Activated naive CD4-positive, alpha-beta T cell treated with anti-CD3 and anti-CD28 coated beads for 36 hours (primary cell): ENCODE data around the gene KCNIP1. TPM values are rescaled to one million over a fixed set of nuclear protein-coding genes. Genes with fewer than 3 reads are reported as not detected.

ENCODE experiments used
- CTCF ChIA-PET: fragments of 350-600 bp; sonication (Branson Sonifier 250); formaldehyde crosslinking; loops from one replicate; lab custom pipeline; 2021; ENCODE audit warnings: antibody characterized with exemption; lab: Charles Lee
- DNase-seq: peaks from one replicate; pipeline ENCODE4 v3.0.0-alpha.2; 2020
- H3K27ac Mint-ChIP-seq: one replicate; pipeline ENCODE4 v1.8.0; 2021; ENCODE audit warnings: mild to moderate bottlenecking, mixed read lengths
- H3K27me3 Mint-ChIP-seq: one replicate; pipeline ENCODE4 v1.8.0; 2021; ENCODE audit warnings: low read depth, mixed read lengths
- H3K36me3 Mint-ChIP-seq: one replicate; pipeline ENCODE4 v1.8.0; 2021; ENCODE audit warnings: low read depth, mixed read lengths
- H3K4me1 Mint-ChIP-seq: one replicate; pipeline ENCODE4 v1.8.0; 2021; ENCODE audit warnings: low read depth, mixed read lengths
- H3K4me3 Mint-ChIP-seq: one replicate; pipeline ENCODE4 v1.8.0; 2021; ENCODE audit warnings: mild to moderate bottlenecking, moderate library complexity, mixed read lengths
- H3K9me3 Mint-ChIP-seq: one replicate; pipeline ENCODE4 v1.8.0; 2021; ENCODE audit warnings: mixed read lengths
- intact Hi-C: fragments of 100-400 bp; cut with micrococcal nuclease; formaldehyde crosslinking; loops from one replicate; pipeline ENCODE4 v1.15.1; 2023
- total RNA-seq, 2 experiments: library from RNA; stranded (reverse); gene quantifications; one replicate each; pipeline ENCODE4 v1.2.3, GENCODE V29; 2021

The KCNIP1 gene
- total RNA-seq, 2 experiments from 2014 or later = not detected

- CTCF ChIA-PET = interaction anchor here (0.7 to 6.8 kb wide), 14 partner anchors 11 to 393 kb away, joined by 3 to 110 read pairs (median 4); no protein-coding TSS in a partner anchor
- intact Hi-C loops = loop anchor here (5.0 kb wide), 3 partner anchors 364 to 529 kb away; no protein-coding TSS in a partner anchor
Measured at GRCh38 chr5:170631466-170632195, 127.8 kb downstream of the KCNIP1 start.

GRCh38 chr5:170632266-170632984, 128.6 kb downstream of the KCNIP1 start:
- peaks cover 16% of the 10 kb centered on the region for H3K4me1 Mint-ChIP-seq
- no peaks in the 10 kb centered on the region for H3K27me3 Mint-ChIP-seq
- intact Hi-C loops = loop anchor here (5.0 kb wide), 3 partner anchors 365 to 530 kb away; no protein-coding TSS in a partner anchor
- no peak for DNase-seq
- no peak overlapping the region for H3K27ac Mint-ChIP-seq
- no peak overlapping the region for H3K4me3 Mint-ChIP-seq
- H3K9me3 Mint-ChIP-seq = no peaks in the 10 kb centered on the region
- H3K36me3 Mint-ChIP-seq = no peaks in the 10 kb centered on the region
- CTCF ChIA-PET = interaction anchor here (0.8 to 6.8 kb wide), 13 partner anchors 12 to 207 kb away, joined by 3 to 110 read pairs (median 5); no protein-coding TSS in a partner anchor

More at GRCh38 chr5:170631466-170632195, 127.8 kb downstream of the KCNIP1 start:
- no peaks in the 10 kb centered on the region for H3K36me3 Mint-ChIP-seq
- H3K4me1 Mint-ChIP-seq = peaks cover 16% of the 10 kb centered on the region
- no peak for DNase-seq
- H3K4me3 Mint-ChIP-seq = no peak overlapping the region
- no peaks in the 10 kb centered on the region for H3K9me3 Mint-ChIP-seq
- no peak overlapping the region for H3K27ac Mint-ChIP-seq
- no peaks in the 10 kb centered on the region for H3K27me3 Mint-ChIP-seq

- Mint-ChIP-seq H3K36me3 (no peaks in the 10 kb centered on the region), H3K27ac (no peak overlapping the region), H3K27me3 (no peaks in the 10 kb centered on the region), H3K4me1 (peaks cover 16% of the 10 kb centered on the region), H3K9me3 (no peaks in the 10 kb centered on the region), H3K4me3 (peak overlapping the region; percentile 57)
- intact Hi-C loops = loop anchor here (1.0 to 5.0 kb wide), 5 partner anchors 29 to 531 kb away; no protein-coding TSS in a partner anchor
- peak; percentile 64 for DNase-seq
- CTCF ChIA-PET = interaction anchor here (0.7 to 6.8 kb wide), 14 partner anchors 10 to 407 kb away, joined by 3 to 110 read pairs (median 4); no protein-coding TSS in a partner anchor
Measured at GRCh38 chr5:170632985-170633234, 129.1 kb downstream of the KCNIP1 start.

GRCh38 chr5:170633235-170634081, 129.6 kb downstream of the KCNIP1 start:
- no peaks in the 10 kb centered on the region for H3K27me3 Mint-ChIP-seq
- H3K4me1 Mint-ChIP-seq = peaks cover 16% of the 10 kb centered on the region
- intact Hi-C loops = loop anchor here (1.0 to 5.0 kb wide), 5 partner anchors 29 to 531 kb away; no protein-coding TSS in a partner anchor
- peak overlapping the region; percentile 57 for H3K4me3 Mint-ChIP-seq
- CTCF ChIA-PET = interaction anchor here (0.6 to 6.8 kb wide), 19 partner anchors 8 to 1563 kb away, joined by 3 to 110 read pairs (median 3); no protein-coding TSS in a partner anchor
- no peaks in the 10 kb centered on the region for H3K36me3 Mint-ChIP-seq
- peak; percentile 11 for DNase-seq
- H3K9me3 Mint-ChIP-seq = no peaks in the 10 kb centered on the region
- no peak overlapping the region for H3K27ac Mint-ChIP-seq

GRCh38 chr5:170634256-170634990, 130.6 kb downstream of the KCNIP1 start:
- no peak overlapping the region for H3K4me3 Mint-ChIP-seq
- DNase-seq = no peak
- no peaks in the 10 kb centered on the region for H3K27me3 Mint-ChIP-seq
- H3K27ac Mint-ChIP-seq = no peak overlapping the region
- CTCF ChIA-PET = interaction anchor here (0.6 to 6.8 kb wide), 14 partner anchors 9 to 1562 kb away, joined by 3 to 110 read pairs (median 4); no protein-coding TSS in a partner anchor
- H3K36me3 Mint-ChIP-seq = no peaks in the 10 kb centered on the region
- intact Hi-C loops = loop anchor here (5.0 kb wide), 3 partner anchors 367 to 532 kb away; no protein-coding TSS in a partner anchor
- H3K9me3 Mint-ChIP-seq = no peaks in the 10 kb centered on the region
- H3K4me1 Mint-ChIP-seq = peaks cover 16% of the 10 kb centered on the region

- CTCF ChIA-PET = interaction anchor here (1.1 to 6.8 kb wide), 5 partner anchors 9 to 214 kb away, joined by 3 to 110 read pairs (median 3); no protein-coding TSS in a partner anchor
- Mint-ChIP-seq H3K27ac (no peak overlapping the region), H3K4me3 (no peak overlapping the region), H3K36me3 (no peaks in the 10 kb centered on the region), H3K9me3 (no peaks in the 10 kb centered on the region), H3K27me3 (no peaks in the 10 kb centered on the region), H3K4me1 (peaks cover 16% of the 10 kb centered on the region)
- no peak for DNase-seq
- intact Hi-C loops = loop anchor here (5.0 kb wide), 1 partner anchor 107 kb away; no protein-coding TSS in a partner anchor
Measured at GRCh38 chr5:170635706-170636105, 131.9 kb downstream of the KCNIP1 start.

GRCh38 chr5:170636206-170636605, 132.4 kb downstream of the KCNIP1 start:
- CTCF ChIA-PET = interaction anchor here (1.1 to 6.8 kb wide), 4 partner anchors 32 to 215 kb away, joined by 3 to 110 read pairs (median 3); no protein-coding TSS in a partner anchor
- Mint-ChIP-seq H3K9me3 (no peaks in the 10 kb centered on the region), H3K27me3 (no peaks in the 10 kb centered on the region), H3K27ac (no peak overlapping the region), H3K4me3 (no peak overlapping the region), H3K4me1 (peaks cover 16% of the 10 kb centered on the region), H3K36me3 (no peaks in the 10 kb centered on the region)
- intact Hi-C loops = loop anchor here (5.0 kb wide), 1 partner anchor 106 kb away; no protein-coding TSS in a partner anchor
- no peak for DNase-seq

GRCh38 chr5:170636801-170637477, 133.1 kb downstream of the KCNIP1 start:
- intact Hi-C loops = loop anchor here (5.0 kb wide), 1 partner anchor 105 kb away; no protein-coding TSS in a partner anchor

GRCh38 chr5:170638051-170638450, 134.2 kb downstream of the KCNIP1 start:
- Mint-ChIP-seq H3K27ac (no peak overlapping the region), H3K27me3 (no peaks in the 10 kb centered on the region), H3K4me1 (peaks cover 14% of the 10 kb centered on the region), H3K4me3 (no peak overlapping the region), H3K36me3 (no peaks in the 10 kb centered on the region), H3K9me3 (no peaks in the 10 kb centered on the region)
- no peak for DNase-seq
- CTCF ChIA-PET = interaction anchor here (0.7 to 2.7 kb wide), 18 partner anchors 12 to 699 kb away, joined by 3 to 18 read pairs (median 4); no protein-coding TSS in a partner anchor
- intact Hi-C loops = loop anchor here (1.0 to 5.0 kb wide), 3 partner anchors 104 to 699 kb away; no protein-coding TSS in a partner anchor

More at GRCh38 chr5:170636801-170637477, 133.1 kb downstream of the KCNIP1 start:
- CTCF ChIA-PET = interaction anchor here (2.0 to 6.8 kb wide), 2 partner anchors 204 to 213 kb away, joined by 6 to 110 read pairs; no protein-coding TSS in a partner anchor
- no peaks in the 10 kb centered on the region for H3K9me3 Mint-ChIP-seq
- H3K27me3 Mint-ChIP-seq = no peaks in the 10 kb centered on the region
- H3K27ac Mint-ChIP-seq = no peak overlapping the region
- H3K36me3 Mint-ChIP-seq = no peaks in the 10 kb centered on the region
- H3K4me1 Mint-ChIP-seq = peaks cover 16% of the 10 kb centered on the region
- DNase-seq = no peak
- H3K4me3 Mint-ChIP-seq = no peak overlapping the region
